Measurements from ENCODE around the gene KAZN. TPM values are rescaled to one million over a fixed set of nuclear protein-coding genes. Genes with fewer than 3 reads are reported as not detected.

KAZN gene
- polyA plus RNA-seq, 1 donor from 2014 or later, result 20.6 TPM

DNA sequence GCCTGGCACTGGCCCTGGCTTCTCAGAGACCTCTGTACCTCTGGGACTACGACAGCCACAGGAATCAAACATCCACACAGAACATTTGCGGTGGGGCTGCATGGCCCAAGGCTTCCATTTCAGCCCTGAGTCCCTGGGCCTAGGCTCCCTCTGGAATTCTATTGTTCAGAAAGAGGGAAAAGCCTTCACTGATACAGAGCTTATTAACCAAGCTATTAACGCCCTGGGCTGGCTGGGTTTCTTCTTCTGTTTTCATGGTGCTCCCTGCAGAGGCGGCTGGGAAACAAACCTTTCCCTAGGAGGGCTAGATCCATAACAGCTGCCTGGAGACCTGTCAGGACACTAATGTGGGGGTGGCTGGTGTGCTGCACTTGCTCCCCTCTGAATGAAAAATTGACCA lies 88.2 kb downstream of the KAZN start:
- no peak overlapping the region for H3K4me3 ChIP-seq (ENCODE audit: low read length)
- no peaks in the 10 kb centered on the region for H3K27me3 ChIP-seq (ENCODE audit: insufficient read depth, low read depth, low read length)
- H3K27ac ChIP-seq (ENCODE audit: low read length), result no peak overlapping the region
- no peak overlapping the region for H3K4me2 ChIP-seq (ENCODE audit: low read length)
- no peaks in the 10 kb centered on the region for H3K9me2 ChIP-seq (ENCODE audit: insufficient read depth, low read length)
- H3F3A ChIP-seq (ENCODE audit: insufficient read depth, low read length, poor library complexity, severe bottlenecking), result no peaks in the 10 kb centered on the region
- H3K36me3 ChIP-seq (ENCODE audit: insufficient read depth, low read length), result no peaks in the 10 kb centered on the region
- TF ChIP-seq EZH2 (IDR thresholded peaks at IDR 0.05; ENCODE audit: borderline replicate concordance, insufficient read depth, low read length, poor library complexity, severe bottlenecking) (no peak), EP300 (conservative IDR thresholded peaks at IDR 0.05; ENCODE audit: poor library complexity, severe bottlenecking) (no peak), TAF1 (IDR thresholded peaks at IDR 0.05; ENCODE audit: low read depth) (no peak), SMC3 (conservative IDR thresholded peaks at IDR 0.05; ENCODE audit: poor library complexity) (no peak), POLR2AphosphoS5 (IDR thresholded peaks at IDR 0.05) (no peak), MXI1 (conservative IDR thresholded peaks at IDR 0.05; ENCODE audit: poor library complexity, severe bottlenecking) (no peak), RAD21 (conservative IDR thresholded peaks at IDR 0.05) (no peak)
- TF ChIP-seq, protein P1, sequence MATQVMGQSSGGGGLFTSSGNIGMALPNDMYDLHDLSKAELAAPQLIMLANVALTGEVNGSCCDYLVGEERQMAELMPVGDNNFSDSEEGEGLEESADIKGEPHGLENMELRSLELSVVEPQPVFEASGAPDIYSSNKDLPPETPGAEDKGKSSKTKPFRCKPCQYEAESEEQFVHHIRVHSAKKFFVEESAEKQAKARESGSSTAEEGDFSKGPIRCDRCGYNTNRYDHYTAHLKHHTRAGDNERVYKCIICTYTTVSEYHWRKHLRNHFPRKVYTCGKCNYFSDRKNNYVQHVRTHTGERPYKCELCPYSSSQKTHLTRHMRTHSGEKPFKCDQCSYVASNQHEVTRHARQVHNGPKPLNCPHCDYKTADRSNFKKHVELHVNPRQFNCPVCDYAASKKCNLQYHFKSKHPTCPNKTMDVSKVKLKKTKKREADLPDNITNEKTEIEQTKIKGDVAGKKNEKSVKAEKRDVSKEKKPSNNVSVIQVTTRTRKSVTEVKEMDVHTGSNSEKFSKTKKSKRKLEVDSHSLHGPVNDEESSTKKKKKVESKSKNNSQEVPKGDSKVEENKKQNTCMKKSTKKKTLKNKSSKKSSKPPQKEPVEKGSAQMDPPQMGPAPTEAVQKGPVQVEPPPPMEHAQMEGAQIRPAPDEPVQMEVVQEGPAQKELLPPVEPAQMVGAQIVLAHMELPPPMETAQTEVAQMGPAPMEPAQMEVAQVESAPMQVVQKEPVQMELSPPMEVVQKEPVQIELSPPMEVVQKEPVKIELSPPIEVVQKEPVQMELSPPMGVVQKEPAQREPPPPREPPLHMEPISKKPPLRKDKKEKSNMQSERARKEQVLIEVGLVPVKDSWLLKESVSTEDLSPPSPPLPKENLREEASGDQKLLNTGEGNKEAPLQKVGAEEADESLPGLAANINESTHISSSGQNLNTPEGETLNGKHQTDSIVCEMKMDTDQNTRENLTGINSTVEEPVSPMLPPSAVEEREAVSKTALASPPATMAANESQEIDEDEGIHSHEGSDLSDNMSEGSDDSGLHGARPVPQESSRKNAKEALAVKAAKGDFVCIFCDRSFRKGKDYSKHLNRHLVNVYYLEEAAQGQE (IDR thresholded peaks at IDR 0.05; ENCODE audit: borderline replicate concordance), result no peak
- TF ChIP-seq, protein P2, sequence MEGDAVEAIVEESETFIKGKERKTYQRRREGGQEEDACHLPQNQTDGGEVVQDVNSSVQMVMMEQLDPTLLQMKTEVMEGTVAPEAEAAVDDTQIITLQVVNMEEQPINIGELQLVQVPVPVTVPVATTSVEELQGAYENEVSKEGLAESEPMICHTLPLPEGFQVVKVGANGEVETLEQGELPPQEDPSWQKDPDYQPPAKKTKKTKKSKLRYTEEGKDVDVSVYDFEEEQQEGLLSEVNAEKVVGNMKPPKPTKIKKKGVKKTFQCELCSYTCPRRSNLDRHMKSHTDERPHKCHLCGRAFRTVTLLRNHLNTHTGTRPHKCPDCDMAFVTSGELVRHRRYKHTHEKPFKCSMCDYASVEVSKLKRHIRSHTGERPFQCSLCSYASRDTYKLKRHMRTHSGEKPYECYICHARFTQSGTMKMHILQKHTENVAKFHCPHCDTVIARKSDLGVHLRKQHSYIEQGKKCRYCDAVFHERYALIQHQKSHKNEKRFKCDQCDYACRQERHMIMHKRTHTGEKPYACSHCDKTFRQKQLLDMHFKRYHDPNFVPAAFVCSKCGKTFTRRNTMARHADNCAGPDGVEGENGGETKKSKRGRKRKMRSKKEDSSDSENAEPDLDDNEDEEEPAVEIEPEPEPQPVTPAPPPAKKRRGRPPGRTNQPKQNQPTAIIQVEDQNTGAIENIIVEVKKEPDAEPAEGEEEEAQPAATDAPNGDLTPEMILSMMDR (IDR thresholded peaks at IDR 0.05; ENCODE audit: poor library complexity, severe bottlenecking), result no peak
- no peaks in the 10 kb centered on the region for H4K20me1 ChIP-seq (ENCODE audit: insufficient read depth)
- peaks cover 10% of the 10 kb centered on the region for H3K79me2 ChIP-seq (replicated peaks; ENCODE audit: insufficient read depth, low read length)
- H2AFZ ChIP-seq (ENCODE audit: low read depth, low read length), result no peak overlapping the region
- peaks cover 5% of the 10 kb centered on the region for H3K9me3 ChIP-seq (ENCODE audit: low read length)
- H3K9ac ChIP-seq (ENCODE audit: low read length), result no peak overlapping the region

DNA sequence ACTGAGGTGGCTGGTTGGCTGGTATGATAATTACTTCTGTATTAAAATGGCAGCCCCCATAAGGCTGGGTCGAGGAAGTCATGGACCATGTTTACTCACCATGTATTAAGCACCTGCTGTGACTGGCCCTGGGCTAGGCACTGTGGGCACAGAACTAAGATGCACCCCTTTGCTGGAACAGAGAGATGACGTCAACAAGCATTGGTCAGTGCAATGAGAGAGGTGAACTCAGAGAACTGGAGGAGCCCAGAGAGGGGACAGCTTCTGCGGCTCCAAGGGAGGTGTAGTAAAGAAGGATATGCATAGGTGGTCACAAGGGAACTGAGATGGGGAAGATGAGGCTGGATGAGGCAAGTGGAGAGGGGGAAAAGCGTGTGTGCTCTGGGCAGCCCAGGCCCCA lies 88.7 kb downstream of the KAZN start:
- H3K79me2 ChIP-seq (replicated peaks; ENCODE audit: insufficient read depth, low read length), result peaks cover 10% of the 10 kb centered on the region
- no peaks in the 10 kb centered on the region for H3K9me2 ChIP-seq (ENCODE audit: insufficient read depth, low read length)
- no peaks in the 10 kb centered on the region for H3F3A ChIP-seq (ENCODE audit: insufficient read depth, low read length, poor library complexity, severe bottlenecking)
- no peak overlapping the region for H3K4me3 ChIP-seq (ENCODE audit: low read length)
- TF ChIP-seq, protein P2 (IDR thresholded peaks at IDR 0.05; ENCODE audit: poor library complexity, severe bottlenecking), result no peak
- no peak for TF ChIP-seq MXI1 (conservative IDR thresholded peaks at IDR 0.05; ENCODE audit: poor library complexity, severe bottlenecking)
- peaks cover 5% of the 10 kb centered on the region for H3K9me3 ChIP-seq (ENCODE audit: low read length)
- no peaks in the 10 kb centered on the region for H4K20me1 ChIP-seq (ENCODE audit: insufficient read depth)
- H3K9ac ChIP-seq (ENCODE audit: low read length), result no peak overlapping the region
- H3K36me3 ChIP-seq (ENCODE audit: insufficient read depth, low read length), result no peaks in the 10 kb centered on the region
- H2AFZ ChIP-seq (ENCODE audit: low read depth, low read length), result no peak overlapping the region
- H3K27me3 ChIP-seq (ENCODE audit: insufficient read depth, low read depth, low read length), result no peaks in the 10 kb centered on the region
- no peak overlapping the region for H3K27ac ChIP-seq (ENCODE audit: low read length)
- no peak overlapping the region for H3K4me2 ChIP-seq (ENCODE audit: low read length)
